K562 (cell line): ENCODE data around the gene WDFY2. TPM values are rescaled to one million over a fixed set of nuclear protein-coding genes. Genes with fewer than 3 reads are reported as not detected.

Experiments
- AFF1 ChIP-seq, 2 experiments: fragments of 450-650 bp; IDR thresholded peaks; 2 replicates each; pipeline ENCODE4 v1.6.1; 2018; ENCODE audit warnings: mild to moderate bottlenecking in 2 of 2, low read depth in 1 of 2; ENCODE audit not compliant: partially characterized antibody in 2 of 2
- CBX3 ChIP-seq, 2 experiments: IDR thresholded peaks; 1 replicate in 1 of 2; 2 replicates in 1 of 2; pipeline ENCODE4 v1.6.1; 2012; ENCODE audit warnings: inconsistent platforms in 2 of 2, low read length in 2 of 2, borderline replicate concordance in 1 of 2, control low read depth in 1 of 2
- CCNT2 ChIP-seq: IDR thresholded peaks from 2 replicates; pipeline ENCODE4 v1.6.1; 2011; ENCODE audit warnings: borderline replicate concordance, low read depth, mild to moderate bottlenecking, moderate library complexity, mixed read lengths, low read length; ENCODE audit not compliant: insufficient read length; ENCODE audit errors: extremely low read depth
- CREB5 ChIP-seq: fragments of 250-450 bp; sonication (Bioruptor Pico); IDR thresholded peaks from 2 replicates; pipeline ENCODE4 v1.5.0; 2020; ENCODE audit warnings: mild to moderate bottlenecking
- CSDE1 ChIP-seq, 2 experiments: fragments of 450-650 bp; IDR thresholded peaks; 2 replicates each; pipeline ENCODE4 v1.6.1; 2016; ENCODE audit warnings: mild to moderate bottlenecking in 1 of 2
- ESRRB ChIP-seq: fragments of 250-450 bp; sonication (Bioruptor Pico); IDR thresholded peaks from 2 replicates; pipeline ENCODE4 v1.5.0; 2020; ENCODE audit warnings: mild to moderate bottlenecking, moderate library complexity, borderline replicate concordance
- GABPA ChIP-seq: fragments of 200-800 bp; sonication (Bioruptor generic); conservative IDR thresholded peaks from 2 replicates; pipeline ENCODE4 v1.6.1; 2016; ENCODE audit warnings: low read depth, missing genetic modification characterization, missing compliant biosample characterization
- MYNN ChIP-seq, 2 experiments: sonication (generic); formaldehyde crosslinking in 1 of 2; IDR thresholded peaks; 2 replicates each; pipeline versions ENCODE4 v1.5.0 to v1.6.1; 2016 to 2020; ENCODE audit warnings: antibody characterized with exemption in 1 of 2, missing genetic modification reagents in 1 of 2
- NFYB ChIP-seq: IDR thresholded peaks from 2 replicates; pipeline ENCODE4 v1.6.1; 2011; ENCODE audit warnings: mild to moderate bottlenecking, moderate library complexity; ENCODE audit not compliant: insufficient read length; ENCODE audit errors: extremely low read depth
- POLR2B ChIP-seq: fragments of 450-650 bp; IDR thresholded peaks from 2 replicates; pipeline ENCODE4 v1.6.1; 2018; ENCODE audit warnings: low read depth; ENCODE audit not compliant: partially characterized antibody
- VEZF1 ChIP-seq: fragments of 200-800 bp; sonication (Bioruptor generic); IDR thresholded peaks from 2 replicates; pipeline ENCODE4 v1.6.1; 2017; ENCODE audit warnings: missing genetic modification characterization, missing compliant biosample characterization
- ZHX1 ChIP-seq: fragments of 150-350 bp; conservative IDR thresholded peaks from 2 replicates; pipeline ENCODE4 v1.6.1; 2014; ENCODE audit warnings: low read length
- polyA plus RNA-seq, 8 experiments: library from polyadenylated mRNA; depleted of rRNA in 4 of 8; stranded (reverse) in 5 of 8; unstranded in 3 of 8; fragments of >200 nt; fragmentation: Nextera tagmentation in 2 of 8; fragmentation: Illumina TruSeq in 1 of 8; extraction: Ambion mirVana in 2 of 8; extraction: Trizol in 1 of 8; gene quantifications; 2 replicates each; pipeline versions ENCODE4 v1.2.1 to v1.2.3, GENCODE V29; 2011 to 2014; ENCODE audit warnings: inconsistent platforms in 1 of 8, missing spikeins in 1 of 8
- total RNA-seq, 7 experiments: library from RNA; depleted of rRNA in 6 of 7; stranded (reverse); fragments of >200 nt in 6 of 7; fragmentation: Illumina TruSeq in 2 of 7; extraction: Trizol in 2 of 7; gene quantifications; 2 replicates each; pipeline versions ENCODE4 v1.2.1 to v1.2.3, GENCODE V29; 2011 to 2021; ENCODE audit warnings: low replicate concordance in 1 of 7

The WDFY2 gene
- total and polyA plus RNA-seq, 9 of the 15 experiments (the other 6 are each of a cell fraction or from before 2014, with no cell fraction given): 0.66 to 6.4 (median 4.4) TPM

- TF ChIP-seq AFF1 (IDR thresholded peaks at IDR 0.05; ENCODE audit: low read depth in 1 of 2, partially characterized antibody in 2 of 2): peak in 1 of 2 experiments; percentile 62
- TF ChIP-seq CSDE1 (IDR thresholded peaks at IDR 0.05): no peak
- no peak for TF ChIP-seq NFYB
- TF ChIP-seq ZHX1: no peak
- TF ChIP-seq ESRRB: no peak
- no peak for TF ChIP-seq CREB5
- peak in 1 of 2 experiments; percentile 36; a peak in 1 of 3 replicates for TF ChIP-seq CBX3 (IDR thresholded peaks at IDR 0.05; ENCODE audit: borderline replicate concordance in 1 of 2, low read length in 2 of 2)
- peak; percentile 80 for TF ChIP-seq CCNT2
- TF ChIP-seq GABPA (tag): 0 out of 2 replicates have a peak, but pooled peaks have one; percentile 20
- peak; percentile 65; the same call in 1 of the 2 replicates for TF ChIP-seq MYNN (IDR thresholded peaks at IDR 0.05)
- TF ChIP-seq MYNN (CRISPR knock-in tag; IDR thresholded peaks at IDR 0.05): no peak
- no peak for TF ChIP-seq POLR2B
- peak; percentile 65; the same call in 1 of the 2 replicates for TF ChIP-seq VEZF1 (CRISPR knock-in tag)
These were observed 6.8 kb downstream of the WDFY2 start (continued) for GRCh38 chr13:51590971-51591627.
